Measurements from ENCODE around the gene SLC24A4. TPM values are rescaled to one million over a fixed set of nuclear protein-coding genes. Genes with fewer than 3 reads are reported as not detected.

SLC24A4 gene
- total RNA-seq (2014; rRNA removed; shearing (Covaris generic)), result not detected in 2 replicates

GRCh38 chr14:92323011-92323915 is at the start of gene SLC24A4:
Gene SLC24A4 (plus strand): TSS chr14:92323165. CDS start chr14:92323831, 666 bp downstream.

GRCh38 chr14:92513204-92513965 is 190.4 kb downstream of the SLC24A4 start, which contains the start of gene RIN3:
Gene RIN3 (plus strand): TSS chr14:92513781. CDS start chr14:92513933, 152 bp downstream.

Other genes starting within 250 kb of the SLC24A4 start
- gene ATXN3, start 216.6 kb upstream of the SLC24A4 start, total RNA-seq (2014; rRNA removed; shearing (Covaris generic)), result 36.2 and 43.9 TPM in 2 replicates
- gene NDUFB1, start 201.5 kb upstream of the SLC24A4 start, total RNA-seq (2014; rRNA removed; shearing (Covaris generic)), result 295 and 368 TPM in 2 replicates
- gene CPSF2, start 201.2 kb upstream of the SLC24A4 start, total RNA-seq (2014; rRNA removed; shearing (Covaris generic)), result 36.1 and 44.9 TPM in 2 replicates
- 3.7 and 6.7 TPM in 2 replicates for gene RIN3, start 190.6 kb downstream of the SLC24A4 start, total RNA-seq (2014; rRNA removed; shearing (Covaris generic))